HS-27A (cell line): Measurements from ENCODE around the gene CES2.
"Not testable (repeated sequence)": the region's sequence is repeated elsewhere in the genome, so short reads cannot be mapped to it uniquely, and the experiment has no call there.

Experiments used
- DNase-seq: peaks from one replicate; pipeline ENCODE4 v3.0.0-alpha.2; 2012; ENCODE audit warnings: low read depth, missing footprints

Gene CES2, protein sequence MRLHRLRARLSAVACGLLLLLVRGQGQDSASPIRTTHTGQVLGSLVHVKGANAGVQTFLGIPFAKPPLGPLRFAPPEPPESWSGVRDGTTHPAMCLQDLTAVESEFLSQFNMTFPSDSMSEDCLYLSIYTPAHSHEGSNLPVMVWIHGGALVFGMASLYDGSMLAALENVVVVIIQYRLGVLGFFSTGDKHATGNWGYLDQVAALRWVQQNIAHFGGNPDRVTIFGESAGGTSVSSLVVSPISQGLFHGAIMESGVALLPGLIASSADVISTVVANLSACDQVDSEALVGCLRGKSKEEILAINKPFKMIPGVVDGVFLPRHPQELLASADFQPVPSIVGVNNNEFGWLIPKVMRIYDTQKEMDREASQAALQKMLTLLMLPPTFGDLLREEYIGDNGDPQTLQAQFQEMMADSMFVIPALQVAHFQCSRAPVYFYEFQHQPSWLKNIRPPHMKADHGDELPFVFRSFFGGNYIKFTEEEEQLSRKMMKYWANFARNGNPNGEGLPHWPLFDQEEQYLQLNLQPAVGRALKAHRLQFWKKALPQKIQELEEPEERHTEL

DNA sequence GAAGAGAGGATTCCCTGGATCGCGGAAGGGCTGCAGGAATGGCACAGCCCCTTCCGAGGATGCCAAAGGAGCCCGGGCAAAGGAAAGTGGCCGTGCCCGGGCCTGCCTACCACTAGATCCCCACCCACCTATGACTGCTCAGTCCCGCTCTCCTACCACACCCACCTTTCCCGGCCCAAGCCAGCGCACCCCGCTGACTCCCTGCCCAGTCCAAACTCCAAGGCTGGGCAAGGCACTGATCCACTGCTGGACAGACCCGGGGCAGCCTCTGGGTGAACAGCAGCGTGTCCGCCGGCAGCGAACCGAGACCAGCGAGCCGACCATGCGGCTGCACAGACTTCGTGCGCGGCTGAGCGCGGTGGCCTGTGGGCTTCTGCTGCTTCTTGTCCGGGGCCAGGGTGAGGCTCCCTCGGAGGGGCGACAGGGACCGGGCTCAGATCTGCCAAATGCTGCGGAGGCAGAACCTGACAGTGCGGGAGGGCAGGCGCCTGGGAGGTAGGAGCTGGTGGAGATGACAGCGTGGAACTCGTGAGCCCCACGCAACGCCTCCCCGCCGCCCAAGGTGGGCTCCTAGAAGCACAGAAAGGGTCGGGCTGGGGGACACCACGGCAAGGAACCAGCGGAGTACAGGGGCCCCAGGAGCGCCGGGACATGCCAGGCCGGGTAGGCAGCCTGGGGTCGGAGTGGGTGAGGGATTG lies at the start of gene CES2:
Gene CES2, plus strand, starts transcription at position 203 of the 698 bp plus-strand sequence. Its CDS starts 120 bp downstream, at position 323.
- DNase-seq: no peak

DNA sequence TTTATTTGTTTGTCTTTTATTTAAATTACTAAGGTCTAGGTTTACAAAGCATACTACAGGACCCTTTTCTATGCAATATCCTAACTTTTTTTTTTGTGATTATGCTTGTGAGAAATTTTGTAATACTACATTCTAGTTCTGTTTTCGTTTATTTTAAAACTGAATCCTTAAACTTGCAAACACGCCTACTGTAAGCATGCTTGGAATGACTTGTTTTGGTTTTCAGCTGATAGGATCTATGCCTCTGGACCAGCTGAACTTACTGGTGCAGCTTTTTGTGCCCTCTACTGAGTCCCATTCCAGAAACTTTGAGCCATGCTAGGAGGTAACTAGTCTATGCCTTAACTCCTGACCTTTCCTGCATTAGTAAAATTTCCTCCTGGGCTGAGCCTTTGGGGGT lies 49.0 kb upstream of the CES2 start:
- DNase-seq: no peak

DNA sequence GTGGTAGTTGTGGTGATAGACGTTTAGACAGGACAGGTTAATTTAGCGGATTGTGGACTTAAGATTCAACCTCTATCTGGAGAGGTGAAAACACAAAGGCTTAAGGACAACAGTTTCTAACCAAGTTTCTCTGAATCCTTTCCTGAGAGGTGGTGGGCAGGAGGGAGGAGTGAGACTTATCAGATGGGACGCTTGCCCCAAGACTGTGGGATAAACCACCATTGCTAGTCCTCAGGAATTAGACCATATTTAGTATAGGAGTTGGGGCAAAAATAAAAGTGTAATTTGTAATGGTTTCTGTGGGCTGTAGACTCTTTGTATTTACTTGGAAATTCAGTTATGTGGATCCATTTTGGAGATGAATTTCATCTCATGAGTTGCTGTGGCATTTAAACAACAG lies 48.4 kb upstream of the CES2 start:
- no peak for DNase-seq

DNA sequence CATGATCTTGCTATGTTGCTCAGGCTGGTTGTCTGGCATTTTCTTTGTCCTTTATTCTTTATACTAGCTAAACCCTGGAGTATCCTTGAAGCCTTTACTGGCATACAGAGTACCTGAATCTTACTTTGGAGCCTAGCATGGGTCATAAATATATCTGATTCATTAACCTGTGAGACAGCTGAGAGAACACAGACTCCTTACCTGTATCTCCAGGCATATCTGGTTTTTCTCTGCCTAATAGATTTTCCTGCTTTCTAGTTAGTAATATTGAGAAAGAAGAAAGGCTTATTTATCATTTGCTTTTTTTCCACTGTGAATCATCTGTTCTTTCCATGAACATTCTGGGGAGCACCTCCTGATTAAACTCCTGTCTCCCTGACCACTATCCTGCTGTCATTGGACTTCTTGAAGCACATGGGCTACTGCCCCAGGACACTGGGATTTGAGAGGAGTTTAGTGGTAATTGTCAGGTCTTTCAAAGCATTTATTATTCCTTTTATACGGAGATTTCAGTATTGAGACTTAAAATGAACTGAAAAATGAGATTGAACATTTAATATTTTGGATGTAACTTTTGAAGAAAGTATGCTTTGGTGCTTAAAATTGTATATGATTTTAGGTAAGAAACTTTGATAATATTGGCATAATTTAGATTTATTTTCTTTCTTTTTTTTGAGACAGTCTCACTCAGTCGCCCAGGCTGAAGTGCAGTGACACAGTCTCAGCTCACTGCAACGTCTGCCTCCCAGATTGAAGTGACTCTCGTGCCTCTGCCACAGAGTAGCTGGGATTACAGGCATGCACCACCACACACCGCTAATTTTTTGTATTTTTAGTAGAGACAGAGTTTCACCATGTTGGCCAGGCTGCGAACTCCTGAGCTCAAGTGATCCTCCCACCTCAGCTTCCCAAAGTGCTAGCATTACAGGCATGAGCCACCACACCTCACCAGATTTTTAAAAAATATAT lies 46.4 kb upstream of the CES2 start:
- no peak for DNase-seq

DNA sequence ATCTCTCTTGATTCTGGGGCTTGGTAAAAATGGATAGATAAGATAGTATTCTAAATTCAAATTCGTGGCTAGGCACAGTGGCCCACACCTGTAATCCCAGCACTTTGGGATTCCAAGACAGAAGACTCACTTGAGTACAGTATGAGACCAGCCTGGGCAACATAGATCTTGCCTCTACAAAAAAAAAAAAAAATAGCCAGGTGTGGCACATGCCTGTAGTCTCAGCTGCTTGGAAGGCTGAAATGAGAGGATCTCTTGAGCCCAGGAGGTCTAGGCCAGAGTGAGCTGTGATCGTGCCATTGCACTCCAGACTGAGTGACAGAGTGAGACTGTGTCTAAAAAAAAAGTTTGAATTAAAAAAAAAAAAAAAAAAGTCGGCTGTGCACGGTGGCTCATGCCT lies 45.7 kb upstream of the CES2 start:
- DNase-seq: no peak

DNA sequence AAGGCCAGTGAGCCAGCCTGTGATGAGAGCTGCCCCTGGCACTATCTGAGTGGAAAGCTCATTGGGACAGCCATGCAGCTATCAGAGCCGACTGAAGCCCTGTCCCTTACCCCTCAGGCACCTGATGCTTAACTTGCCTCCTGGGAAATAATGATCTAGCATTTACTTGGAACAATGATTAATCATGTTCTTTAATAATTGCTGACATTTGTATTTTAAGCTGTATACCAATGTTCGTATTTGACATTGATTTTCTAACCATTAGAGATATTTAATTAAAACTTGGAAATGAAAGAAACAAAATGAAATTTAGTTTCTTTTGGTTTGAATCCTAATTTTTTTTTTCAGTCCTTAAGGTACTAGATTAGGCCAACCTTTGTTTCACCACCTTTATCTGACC lies 44.5 kb upstream of the CES2 start:
- no peak for DNase-seq

DNA sequence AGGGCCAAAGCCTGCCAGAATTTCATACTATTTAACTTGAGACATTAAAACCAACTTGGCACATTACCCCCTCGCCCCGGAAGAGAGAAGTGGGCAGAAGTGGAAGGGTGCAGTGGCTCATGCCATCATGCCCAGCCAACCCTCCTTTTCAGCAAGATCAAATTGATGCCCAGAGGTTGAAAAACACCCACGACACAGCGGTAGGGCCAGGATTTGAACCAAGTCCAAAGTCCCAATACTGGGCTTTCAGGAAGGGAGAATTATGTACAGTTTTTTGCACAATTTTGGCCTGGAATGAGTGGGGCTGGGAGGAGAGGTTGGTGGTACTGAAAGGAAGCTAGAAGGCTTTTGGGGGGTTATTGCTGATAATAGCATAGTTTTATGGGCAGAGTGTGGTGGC lies 44.0 kb upstream of the CES2 start:
- no peak for DNase-seq

DNA sequence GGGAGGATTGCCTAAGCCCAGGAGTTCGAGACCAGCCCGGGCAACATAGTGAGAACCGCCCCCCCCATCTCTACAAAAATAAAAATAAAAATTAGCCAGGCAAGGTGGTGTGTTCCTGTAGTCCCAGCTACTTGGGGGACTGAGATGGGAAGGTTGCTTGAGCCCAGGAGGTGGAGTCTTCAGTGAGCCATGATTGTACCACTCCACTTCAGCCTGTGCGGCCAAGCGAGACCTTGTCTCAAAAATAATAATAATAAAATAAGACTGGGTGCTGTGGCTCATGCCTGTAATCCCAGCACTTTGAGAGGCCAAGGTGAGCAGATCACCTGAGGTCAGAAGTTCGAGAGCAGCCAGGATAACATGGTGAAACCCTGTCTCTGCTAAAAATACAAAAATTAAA lies 43.5 kb upstream of the CES2 start:
- no peak for DNase-seq

DNA sequence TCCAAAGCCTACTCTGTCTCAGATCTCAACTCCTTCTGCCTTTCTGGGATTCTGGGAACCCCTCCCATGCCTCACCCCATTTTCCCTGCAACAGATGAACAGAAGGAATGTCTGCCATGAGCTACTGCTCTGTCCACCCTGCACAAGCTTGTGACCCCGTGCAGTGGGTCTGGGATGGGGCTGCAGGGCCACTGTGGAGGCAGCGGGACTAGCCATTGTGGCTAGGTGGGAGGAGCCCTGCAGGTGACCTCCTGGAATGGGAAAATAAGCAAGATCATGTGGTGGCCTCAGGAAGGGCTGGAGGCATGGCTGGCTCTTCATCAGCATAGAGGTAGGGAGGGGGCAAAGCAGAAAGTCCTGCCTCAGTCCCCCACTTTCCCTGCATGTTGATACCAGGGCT lies 41.3 kb upstream of the CES2 start:
- DNase-seq: no peak

DNA sequence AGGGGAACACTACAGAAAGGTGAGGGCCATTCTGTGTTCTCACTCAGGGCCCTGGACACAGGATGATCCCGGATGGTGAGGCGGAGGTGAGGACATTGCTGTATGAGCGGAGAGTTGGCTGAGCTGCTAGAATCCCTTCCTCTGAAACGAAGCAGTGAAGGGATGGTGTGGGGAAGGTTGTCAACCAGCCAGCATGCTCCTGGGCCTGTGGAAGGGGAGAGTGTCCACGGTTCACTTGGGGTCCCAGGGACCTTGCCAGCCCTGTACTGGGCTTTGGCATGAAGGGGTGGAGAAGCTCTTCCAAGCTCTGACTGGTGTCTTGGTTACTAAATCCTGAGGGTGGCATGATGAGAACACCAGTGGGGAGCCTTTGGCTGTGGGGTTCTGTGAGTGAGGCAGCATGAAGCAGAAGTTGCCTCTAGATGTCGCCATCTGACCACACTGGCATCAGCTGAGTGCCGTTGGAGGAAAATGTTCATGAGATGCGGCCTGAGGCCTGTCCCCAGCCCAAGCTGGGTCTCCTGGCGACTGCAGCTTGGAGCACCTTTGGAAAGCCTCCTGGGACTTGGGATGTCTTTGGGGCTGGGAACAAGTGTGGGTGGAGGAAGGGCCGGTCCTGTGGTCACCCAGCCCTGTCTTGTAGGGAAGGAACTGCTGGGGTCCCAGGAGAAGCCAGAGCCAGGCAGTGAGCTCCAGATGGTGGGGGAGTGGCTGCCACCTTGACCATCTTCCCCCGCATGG lies 40.2 kb upstream of the CES2 start:
- peak; percentile 56 for DNase-seq

DNA sequence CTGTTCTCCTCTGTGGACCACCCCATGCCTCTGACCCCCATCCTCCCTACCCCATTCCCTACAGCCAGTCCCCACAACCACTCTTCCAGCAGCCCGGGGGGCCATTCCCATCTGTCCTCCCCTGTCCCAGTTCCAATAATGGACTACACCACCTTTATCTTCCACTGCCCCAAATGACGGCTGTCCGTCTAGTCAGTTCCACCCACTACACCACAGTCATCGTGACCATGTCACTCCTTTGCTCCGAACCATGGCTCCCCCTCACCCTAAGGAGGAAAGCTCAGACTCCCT lies 39.7 kb upstream of the CES2 start:
- no peak for DNase-seq

DNA sequence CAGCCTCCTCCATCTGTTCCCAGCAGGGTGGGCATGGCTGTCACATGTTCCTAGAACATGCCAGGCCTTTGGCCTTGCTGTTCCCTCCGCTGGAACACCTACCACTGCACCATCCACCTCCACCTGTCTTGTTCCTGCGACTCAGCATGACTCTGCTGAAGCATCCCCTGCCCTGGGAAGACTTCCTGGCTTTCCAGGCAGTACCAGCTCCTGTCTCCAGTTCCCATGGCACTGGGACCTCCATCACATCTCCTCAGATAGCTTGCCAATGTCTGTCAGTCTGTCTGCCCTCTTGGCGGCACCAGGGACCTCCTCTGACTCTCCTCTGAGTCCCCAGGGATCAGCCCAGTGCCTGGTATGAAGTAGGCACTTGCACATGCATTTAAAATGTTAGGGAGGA lies 39.3 kb upstream of the CES2 start:
- DNase-seq: no peak

DNA sequence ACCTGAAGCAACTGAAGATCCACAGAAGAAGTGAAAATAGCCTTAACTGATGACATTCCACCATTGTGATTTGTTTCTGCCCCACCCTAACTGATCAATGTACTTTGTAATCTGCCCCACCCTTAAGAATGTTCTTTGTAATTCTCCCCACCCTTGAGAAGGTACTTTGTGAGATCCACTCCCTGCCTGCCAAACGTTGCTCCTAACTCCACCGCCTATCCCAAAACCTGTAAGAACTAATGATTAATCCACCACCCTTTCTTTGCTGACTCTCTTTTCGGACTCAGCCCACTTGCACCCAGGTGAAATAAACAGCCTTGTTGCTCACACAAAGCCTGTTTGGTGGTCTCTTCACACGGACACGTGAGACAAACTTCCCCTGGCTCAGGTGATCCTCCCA lies 38.6 kb upstream of the CES2 start:
- not testable (repeated sequence) for DNase-seq

DNA sequence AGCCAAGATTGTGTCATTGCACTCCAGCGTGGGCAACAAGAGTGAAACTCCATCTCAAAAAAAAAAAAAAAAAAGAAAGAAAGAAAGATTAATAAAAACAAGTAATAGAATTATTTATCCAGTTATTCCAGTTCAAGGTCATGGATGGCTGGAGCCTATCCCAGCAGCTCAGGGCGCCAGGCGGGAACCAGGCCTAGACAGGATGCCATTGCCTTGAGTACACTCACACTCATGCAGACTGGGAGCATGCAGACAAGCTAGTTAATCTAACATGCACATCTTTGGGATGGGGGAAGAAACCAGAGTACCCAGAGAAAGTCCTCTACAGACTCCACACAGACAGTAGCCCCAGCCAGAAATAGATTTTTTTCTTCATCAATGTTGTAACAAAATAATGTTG lies 37.1 kb upstream of the CES2 start:
- no peak for DNase-seq

DNA sequence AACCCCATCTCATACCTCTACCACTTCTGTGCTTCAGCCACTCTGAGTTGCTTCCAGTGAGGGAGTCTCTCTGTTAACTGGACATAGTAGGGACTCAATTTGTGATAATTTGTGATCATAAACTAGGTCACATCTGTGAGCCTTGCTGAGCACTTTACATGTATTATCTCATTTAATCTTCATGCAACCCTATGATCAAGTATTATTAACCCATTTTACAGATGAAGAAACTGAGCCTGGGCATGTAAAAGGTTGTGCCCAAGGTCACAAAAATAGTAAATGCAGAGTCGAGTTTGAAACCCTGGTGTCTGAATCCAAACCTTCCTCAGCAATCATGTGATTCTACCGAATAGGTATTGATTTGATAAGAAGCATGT lies 36.4 kb upstream of the CES2 start:
- DNase-seq: no peak

DNA sequence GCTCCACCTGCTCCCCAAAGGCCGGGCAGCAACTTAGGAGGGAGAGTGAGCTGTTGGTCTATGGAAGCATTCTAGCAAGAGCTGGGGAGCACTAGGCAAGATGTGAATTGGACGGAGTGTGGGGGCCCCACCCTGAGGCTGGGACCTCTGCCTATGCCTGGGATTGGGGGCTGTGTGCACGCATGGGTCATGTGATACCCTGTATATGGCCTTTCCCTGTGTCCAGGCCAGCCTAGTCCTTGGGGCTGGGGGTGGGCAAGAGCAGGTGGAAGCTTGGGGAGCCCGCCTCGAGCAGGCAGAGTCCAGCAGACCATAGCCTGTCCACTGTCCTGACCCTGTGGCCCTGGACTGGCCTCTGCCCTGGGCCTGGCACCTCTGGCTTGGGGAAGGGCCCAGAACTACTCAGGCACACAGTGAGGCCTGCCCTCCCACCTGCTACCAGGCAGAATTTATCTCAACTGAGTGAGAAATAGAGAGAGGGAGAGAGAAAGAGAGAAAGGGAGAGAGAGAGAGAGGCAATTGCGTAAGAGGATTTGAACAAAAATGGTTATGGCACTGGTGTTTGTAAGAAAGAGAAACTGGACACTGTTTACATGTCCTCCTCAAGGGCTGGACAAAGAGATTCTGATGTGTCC lies 35.9 kb upstream of the CES2 start:
- DNase-seq: no peak

DNA sequence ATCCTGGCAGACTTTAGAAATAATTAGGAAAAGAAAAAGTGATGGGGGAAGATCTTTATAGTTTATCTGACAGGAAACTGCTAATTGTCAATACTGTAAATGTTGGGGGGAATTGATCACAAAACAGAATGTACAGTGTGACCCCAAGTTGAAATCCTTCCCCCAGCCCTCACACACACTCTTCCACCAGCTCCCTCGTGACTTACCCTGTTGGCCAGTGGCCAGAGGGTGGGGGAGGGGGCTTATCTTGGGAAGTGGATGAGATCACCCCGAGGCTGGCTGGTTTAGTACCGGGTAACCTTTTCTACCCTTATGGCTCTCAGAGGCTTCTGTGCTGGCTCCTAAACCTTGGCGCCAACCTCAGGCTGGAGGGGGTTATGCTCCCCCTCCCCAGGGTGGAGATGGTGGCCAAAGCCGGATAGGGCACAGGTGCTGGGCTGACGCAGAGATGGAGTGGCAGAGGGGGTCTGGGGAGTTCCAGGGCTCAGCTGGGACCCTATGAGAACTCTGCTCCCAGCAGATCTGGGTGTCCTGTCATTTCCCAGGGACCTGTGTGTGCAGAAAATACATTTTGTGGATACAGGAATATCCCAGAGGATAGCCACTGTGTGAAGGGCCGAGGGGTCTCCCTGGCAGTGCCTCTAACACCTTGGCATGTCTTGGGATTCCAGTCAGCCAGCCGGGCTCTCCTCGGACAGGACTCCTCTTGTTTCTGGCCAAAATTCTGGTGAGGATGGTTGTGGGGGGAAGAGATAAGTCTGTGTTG lies 35.2 kb upstream of the CES2 start:
- peak; percentile 66 for DNase-seq

DNA sequence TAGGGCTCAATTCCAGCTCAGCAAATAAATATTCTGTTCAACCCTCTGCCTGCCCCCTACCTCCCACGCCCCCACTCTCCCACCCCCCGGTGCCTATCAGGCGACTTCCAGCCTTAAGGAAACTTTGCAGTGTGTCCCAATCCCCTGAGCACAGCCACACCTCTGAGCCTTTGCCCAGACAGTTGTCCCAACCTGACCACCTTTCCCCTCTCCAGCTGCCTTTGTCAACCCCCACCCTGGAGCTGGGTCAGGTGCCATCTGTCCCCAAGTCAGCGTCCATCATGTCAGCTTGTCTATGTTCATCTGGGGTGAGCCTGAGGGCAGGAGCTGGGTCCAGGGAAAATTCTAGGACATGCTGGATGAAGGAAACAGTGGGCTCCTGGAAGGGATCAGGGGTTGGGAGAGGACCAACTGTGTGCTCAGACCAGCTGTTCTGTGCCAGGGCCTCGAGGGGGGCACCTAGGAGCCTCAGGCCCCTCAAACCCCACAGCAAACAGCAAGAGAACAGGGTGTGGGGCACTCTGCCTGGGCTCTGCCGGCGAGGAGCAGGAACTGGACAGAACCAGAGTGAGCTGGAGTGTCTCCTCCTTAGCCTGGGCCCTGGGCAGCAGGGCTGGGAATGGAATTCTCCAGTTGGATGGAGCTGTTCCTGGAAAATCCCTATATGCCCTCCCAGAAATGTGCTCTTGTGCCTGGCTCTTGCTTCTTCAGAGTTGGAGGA lies 34.4 kb upstream of the CES2 start:
- DNase-seq: no peak

DNA sequence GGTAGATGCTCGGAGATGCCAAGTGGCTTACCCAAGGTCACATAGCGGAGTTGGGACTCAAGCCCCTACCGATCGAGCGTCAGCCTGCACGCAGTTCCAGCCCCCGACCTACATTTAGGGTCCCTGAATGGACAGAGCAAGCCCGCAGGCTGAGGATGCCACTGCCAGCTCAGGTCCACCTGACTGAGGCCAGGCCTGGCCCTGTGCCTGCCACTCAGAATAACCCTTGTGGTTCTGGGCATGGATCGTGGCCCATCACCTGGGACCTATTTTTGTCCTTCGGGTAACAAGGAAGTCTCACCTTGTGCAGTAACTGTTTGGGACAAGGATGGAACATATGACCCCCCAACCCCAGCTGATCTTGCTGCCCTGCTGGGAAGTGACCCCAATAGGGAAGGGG lies 33.7 kb upstream of the CES2 start:
- DNase-seq: no peak
